ENCODE data around the gene OTUB1. TPM values are rescaled to one million over a fixed set of nuclear protein-coding genes. Genes with fewer than 3 reads are reported as not detected.

Gene OTUB1
- total RNA-seq, 3 donors from 2014 or later: 50.9 to 81.4 (median 79.3) TPM

GRCh38 chr11:64019106-64020037 is 33.1 kb downstream of the OTUB1 start:
- no peaks in the 10 kb centered on the region for H3K27me3 ChIP-seq
- H3K4me3 ChIP-seq: no peak overlapping the region
- no peak for DNase-seq (ENCODE audit: low spot score in 2 of 2)
- intact Hi-C loops (cut with DNase I; ENCODE audit: low total_unique reads): no loop called here
- no peak overlapping the region for H3K27ac ChIP-seq
- no peaks in the 10 kb centered on the region for H3K4me1 ChIP-seq
- H3K9me3 ChIP-seq: no peaks in the 10 kb centered on the region
- TF ChIP-seq POLR2A (IDR thresholded peaks at IDR 0.05): no peak
- TF ChIP-seq POLR2AphosphoS5 (IDR thresholded peaks at IDR 0.05): no peak
- no peak for TF ChIP-seq CTCF (IDR thresholded peaks at IDR 0.05)
- H3K36me3 ChIP-seq: no peaks in the 10 kb centered on the region

GRCh38 chr11:64020976-64021756 is 34.9 kb downstream of the OTUB1 start:
- Histone ChIP-seq H3K4me3 (no peak overlapping the region), H3K36me3 (no peaks in the 10 kb centered on the region), H3K27me3 (no peaks in the 10 kb centered on the region), H3K9me3 (no peaks in the 10 kb centered on the region), H3K27ac (no peak overlapping the region), H3K4me1 (no peaks in the 10 kb centered on the region)
- no peak for DNase-seq (ENCODE audit: low spot score in 2 of 2)
- intact Hi-C loops (cut with DNase I; ENCODE audit: low total_unique reads): no loop called here
- TF ChIP-seq POLR2A (IDR thresholded peaks at IDR 0.05): no peak
- no peak for TF ChIP-seq POLR2AphosphoS5 (IDR thresholded peaks at IDR 0.05)
- TF ChIP-seq CTCF (IDR thresholded peaks at IDR 0.05): no peak

GRCh38 chr11:64021757-64022093 is 35.5 kb downstream of the OTUB1 start:
- TF ChIP-seq POLR2AphosphoS5 (IDR thresholded peaks at IDR 0.05) (no peak), CTCF (IDR thresholded peaks at IDR 0.05) (no peak), POLR2A (IDR thresholded peaks at IDR 0.05) (no peak)
- H3K9me3 ChIP-seq: no peaks in the 10 kb centered on the region
- H3K27ac ChIP-seq: no peak overlapping the region
- no peaks in the 10 kb centered on the region for H3K36me3 ChIP-seq
- no peaks in the 10 kb centered on the region for H3K27me3 ChIP-seq
- no peaks in the 10 kb centered on the region for H3K4me1 ChIP-seq
- intact Hi-C loops (cut with DNase I; ENCODE audit: low total_unique reads): no loop called here
- H3K4me3 ChIP-seq: no peak overlapping the region
- DNase-seq (ENCODE audit: low spot score in 2 of 2): no peak

GRCh38 chr11:64022125-64022784 is 36.0 kb downstream of the OTUB1 start:
- H3K27me3 ChIP-seq: no peaks in the 10 kb centered on the region
- no peaks in the 10 kb centered on the region for H3K36me3 ChIP-seq
- no peak for DNase-seq (ENCODE audit: low spot score in 2 of 2)
- H3K4me3 ChIP-seq: no peak overlapping the region
- intact Hi-C loops (cut with DNase I; ENCODE audit: low total_unique reads): no loop called here
- no peaks in the 10 kb centered on the region for H3K4me1 ChIP-seq
- no peak overlapping the region for H3K27ac ChIP-seq
- no peak for TF ChIP-seq CTCF (IDR thresholded peaks at IDR 0.05)
- TF ChIP-seq POLR2A (IDR thresholded peaks at IDR 0.05): no peak
- no peak for TF ChIP-seq POLR2AphosphoS5 (IDR thresholded peaks at IDR 0.05)
- no peaks in the 10 kb centered on the region for H3K9me3 ChIP-seq

Measured in breast epithelium (tissue), 4 donors.